Neutrophil (primary cell): ENCODE measurements around the gene UBE2L5.
A peak's percentile ranks its signal among the peaks of the same experiment; 100 is the strongest.

Experiments
- H3K27ac ChIP-seq: fragments of 200-600 bp; sonication (generic); 2 replicates; pipeline ENCODE4 v1.5.1; 2016; ENCODE audit warnings: mild to moderate bottlenecking, moderate library complexity
- H3K27me3 ChIP-seq: fragments of 200-600 bp; sonication (generic); 2 replicates; pipeline ENCODE4 v1.6.0; 2016; ENCODE audit warnings: mild to moderate bottlenecking
- H3K36me3 ChIP-seq: fragments of 200-600 bp; sonication (generic); 2 replicates; pipeline ENCODE4 v1.5.1; 2017
- H3K4me1 ChIP-seq, 2 experiments: fragments of 200-600 bp in 1 of 2; sonication (generic) in 1 of 2; 1 replicate in 1 of 2; 2 replicates in 1 of 2; pipeline versions ENCODE4 v1.5.1 to v1.6.1; 2013 to 2016; ENCODE audit warnings: low read depth in 1 of 2, low read length in 1 of 2, mild to moderate bottlenecking in 1 of 2, moderate library complexity in 1 of 2; ENCODE audit not compliant: control insufficient read depth in 1 of 2, insufficient read depth in 1 of 2
- H3K4me3 ChIP-seq, 2 experiments: fragments of 200-600 bp in 1 of 2; sonication (generic) in 1 of 2; 1 replicate in 1 of 2; 2 replicates in 1 of 2; pipeline ENCODE4 v1.5.1; 2013 to 2016; ENCODE audit warnings: low read depth in 1 of 2, low read length in 1 of 2, mild to moderate bottlenecking in 1 of 2, moderate library complexity in 1 of 2
- H3K9me3 ChIP-seq: fragments of 200-600 bp; sonication (generic); 2 replicates; pipeline ENCODE4 v1.5.1; 2016
- CTCF ChIP-seq: fragments of 200-600 bp; sonication (generic); IDR thresholded peaks from 2 replicates; pipeline ENCODE4 v1.5.1; 2016; ENCODE audit warnings: antibody characterized with exemption

Gene UBE2L5

GRCh38 chr13:30465343-30465592 is 43.0 kb downstream of the UBE2L5 start:
- TF ChIP-seq CTCF = no peak
- peak overlapping the region; percentile 74 to 77 for H3K4me3 ChIP-seq
- peaks cover 31% of the 10 kb centered on the region in 2 experiments for H3K4me1 ChIP-seq
- peak overlapping the region; percentile 89 for H3K27ac ChIP-seq
- no peaks in the 10 kb centered on the region for H3K27me3 ChIP-seq
- H3K36me3 ChIP-seq = peaks cover 18% of the 10 kb centered on the region
- no peaks in the 10 kb centered on the region for H3K9me3 ChIP-seq

DNA sequence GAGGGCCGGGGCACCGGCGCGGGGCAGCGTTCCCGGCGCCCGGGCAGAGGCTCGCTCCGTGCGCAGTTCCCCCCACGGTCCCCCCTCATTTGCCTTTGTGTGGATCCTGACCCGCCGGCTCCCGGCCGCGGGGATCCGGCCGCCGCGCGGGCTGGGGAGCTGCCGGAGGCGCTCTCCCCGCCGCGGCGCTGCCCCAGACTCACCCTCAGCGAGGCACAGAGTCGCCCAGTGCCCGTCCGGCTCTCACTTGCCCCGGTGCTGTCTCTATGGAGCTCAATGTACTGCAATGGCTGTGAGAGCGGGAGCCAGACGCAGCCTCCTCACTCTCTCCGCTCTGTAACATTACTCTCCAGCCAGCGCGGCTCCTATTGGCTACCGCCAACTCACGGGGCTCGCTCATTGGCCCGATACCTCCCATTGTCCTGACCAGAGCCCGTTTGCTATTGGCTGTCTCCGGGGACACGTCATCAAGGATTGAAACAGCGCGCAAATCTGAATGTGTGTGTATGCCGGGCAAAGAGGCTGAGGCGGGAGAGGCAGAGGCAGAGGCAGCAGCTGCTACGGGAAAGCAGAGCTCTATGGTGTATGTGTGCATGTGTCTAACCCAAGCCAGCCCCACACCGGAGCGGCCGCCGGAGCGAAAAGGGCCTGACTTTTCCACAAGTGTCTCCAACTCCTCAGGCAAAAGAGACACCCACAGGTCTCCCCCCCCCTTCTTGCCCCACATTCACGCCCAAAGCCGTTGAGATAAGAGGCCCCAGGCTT is 43.5 kb downstream of the UBE2L5 start, which contains the start of gene HMGB1:
Gene HMGB1, minus strand, starts transcription at position 344 of the 765 bp plus-strand sequence. CDS start 2,256 bp downstream, outside the sequence.
- no peaks in the 10 kb centered on the region for H3K27me3 ChIP-seq
- H3K9me3 ChIP-seq = no peaks in the 10 kb centered on the region
- H3K36me3 ChIP-seq = peaks cover 18% of the 10 kb centered on the region
- peaks cover 31% of the 10 kb centered on the region in 2 experiments for H3K4me1 ChIP-seq
- H3K4me3 ChIP-seq = peak within 1 kb of the TSS; percentile 77 to 95
- peak within 1 kb of the TSS; percentile 92 for H3K27ac ChIP-seq
- TF ChIP-seq CTCF = peak; percentile 26

GRCh38 chr13:30466358-30466714 is 44.0 kb downstream of the UBE2L5 start:
- Histone ChIP-seq H3K27me3 (no peaks in the 10 kb centered on the region), H3K9me3 (no peaks in the 10 kb centered on the region), H3K36me3 (peaks cover 17% of the 10 kb centered on the region), H3K4me1 (peaks cover 31% of the 10 kb centered on the region in 2 experiments), H3K4me3 (peak overlapping the region; percentile 74 to 77), H3K27ac (no peak overlapping the region)
- no peak for TF ChIP-seq CTCF

DNA sequence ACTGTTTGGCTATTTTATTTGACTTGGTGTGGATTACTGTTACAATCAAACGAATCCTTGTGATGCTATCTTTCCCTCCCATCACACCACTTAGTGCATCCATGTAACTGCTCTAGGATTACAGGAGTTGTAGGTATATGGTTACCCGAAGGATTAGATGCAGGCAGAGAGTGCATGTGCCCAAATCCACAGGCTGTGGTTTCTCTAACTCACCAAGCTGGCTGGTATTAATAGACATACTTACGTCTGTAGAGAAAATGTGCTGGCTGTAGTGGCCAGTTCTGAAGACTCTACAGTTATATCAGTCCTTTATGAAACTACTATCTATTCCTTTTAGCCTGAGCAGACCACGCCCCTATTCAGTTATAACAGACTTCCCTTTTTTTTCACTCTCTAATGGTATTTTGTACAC is 44.6 kb downstream of the UBE2L5 start:
- Histone ChIP-seq H3K4me1 (peaks cover 31% of the 10 kb centered on the region in 2 experiments), H3K4me3 (no peak overlapping the region)

GRCh38 chr13:30473675-30474074 is 51.4 kb downstream of the UBE2L5 start:
- Histone ChIP-seq H3K4me3 (no peak overlapping the region), H3K9me3 (no peaks in the 10 kb centered on the region), H3K4me1 (no peaks in the 10 kb centered on the region), H3K36me3 (no peaks in the 10 kb centered on the region), H3K27me3 (no peaks in the 10 kb centered on the region), H3K27ac (no peak overlapping the region)
- no peak for TF ChIP-seq CTCF

More for the DNA sequence above, 44.6 kb downstream of the UBE2L5 start:
- H3K27me3 ChIP-seq = no peaks in the 10 kb centered on the region
- no peak for TF ChIP-seq CTCF
- H3K27ac ChIP-seq = no peak overlapping the region
- peaks cover 12% of the 10 kb centered on the region for H3K36me3 ChIP-seq
- H3K9me3 ChIP-seq = no peaks in the 10 kb centered on the region
